HepG2 (cell line): ENCODE measurements around the gene MYOF. TPM values are rescaled to one million over a fixed set of nuclear protein-coding genes. Genes with fewer than 3 reads are reported as not detected.

Experiments
- ATAC-seq: fragments of 200-7000 bp; cut with Tn5 transposase; 3 replicates; pipeline ENCODE4 v1.9.1; 2020; ENCODE audit warnings: mild to moderate bottlenecking, moderate library complexity
- BruUV-seq: library from RNA; stranded (reverse); fragments of 400-500 nt; replicated peaks from 2 replicates; lab custom pipeline; 2021; lab: Mats Ljungman, UMichigan
- CTCF ChIA-PET: fragments of 300-600 bp; formaldehyde crosslinking; extraction: SDS; loops from one replicate; lab custom pipeline; 2021; ENCODE audit warnings: low total read pairs, inconsistent platforms, low intra/inter-chr PET ratio; lab: Yijun Ruan, JAX
- POLR2A ChIA-PET: fragments of 350-600 bp; sonication (Branson Sonifier 250); formaldehyde crosslinking; loops from one replicate; lab custom pipeline; 2020; ENCODE audit warnings: antibody characterized with exemption, inconsistent platforms; lab: Yijun Ruan, JAX
- DNase-seq: peaks from one replicate; pipeline ENCODE4 v3.0.0-alpha.2; 2015; ENCODE audit warnings: low spot score
- FAIRE-seq: peaks from 3 replicates; lab custom pipeline; 2011; peaks lifted over from hg19 to GRCh38; lab: Jason Lieb, UNC
- H2AFZ ChIP-seq: one replicate; pipeline ENCODE4 v1.6.1; 2011; ENCODE audit warnings: low read length, inconsistent platforms
- H3K27ac ChIP-seq: fragments of 300-600 bp; 3 replicates; pipeline ENCODE4 v1.8.0; 2011; ENCODE audit warnings: mixed run types, mild to moderate bottlenecking, mixed read lengths, low read length, inconsistent platforms; ENCODE audit not compliant: insufficient read depth; ENCODE audit errors: extremely low read length
- H3K27me3 ChIP-seq, 2 experiments: fragments of 200-600 bp in 1 of 2; 2 replicates in 1 of 2; 3 replicates in 1 of 2; pipeline versions ENCODE4 v1.6.0 to v1.8.0; 2011; ENCODE audit warnings: low read length in 2 of 2, mild to moderate bottlenecking in 2 of 2, moderate library complexity in 2 of 2, inconsistent platforms in 1 of 2; ENCODE audit not compliant: insufficient read depth in 2 of 2, control insufficient read depth in 1 of 2
- H3K36me3 ChIP-seq, 2 experiments: fragments of 200-600 bp in 1 of 2; replicated peaks in 1 of 2; 2 replicates in 1 of 2; 3 replicates in 1 of 2; pipeline versions ENCODE4 v1.5.1 to v1.8.0; 2011; ENCODE audit warnings: low read length in 2 of 2, inconsistent platforms in 1 of 2; ENCODE audit not compliant: insufficient read depth in 2 of 2, control insufficient read depth in 1 of 2
- H3K4me1 ChIP-seq: 2 replicates; pipeline ENCODE4 v1.5.1; 2012; ENCODE audit warnings: low read length, inconsistent platforms; ENCODE audit not compliant: insufficient read depth
- H3K4me2 ChIP-seq: 2 replicates; pipeline ENCODE4 v1.6.0; 2011; ENCODE audit warnings: low read depth, low read length, inconsistent platforms
- H3K4me3 ChIP-seq, 3 experiments: fragments of 200-600 bp in 1 of 3; sonication (generic), shearing (Covaris generic) in 1 of 3; replicated peaks in 1 of 3; 2 replicates each; pipeline ENCODE4 v1.5.1; 2011 to 2016; ENCODE audit warnings: low read length in 3 of 3, inconsistent platforms in 2 of 3, low read depth in 2 of 3, mild to moderate bottlenecking in 2 of 3, control low read depth in 1 of 3, mixed read lengths in 1 of 3; ENCODE audit not compliant: insufficient read depth in 1 of 3
- H3K79me2 ChIP-seq: one replicate; pipeline ENCODE4 v1.6.1; 2011; ENCODE audit warnings: low read length, inconsistent platforms; ENCODE audit not compliant: insufficient read depth
- H3K9ac ChIP-seq: 2 replicates; pipeline ENCODE4 v1.6.0; 2011; ENCODE audit warnings: mild to moderate bottlenecking, low read depth, low read length, inconsistent platforms; ENCODE audit not compliant: insufficient read depth
- H3K9me3 ChIP-seq: 2 replicates; pipeline ENCODE4 v1.5.1; 2012; ENCODE audit warnings: mild to moderate bottlenecking, low read length
- H4K20me1 ChIP-seq: 2 replicates; pipeline ENCODE4 v1.6.0; 2011; ENCODE audit warnings: inconsistent platforms, mild to moderate bottlenecking, low read length, moderate library complexity; ENCODE audit not compliant: insufficient read depth
- ATRX ChIP-seq: sonication (generic); formaldehyde crosslinking; IDR thresholded peaks from 2 replicates; pipeline ENCODE4 v1.4.0; 2020; ENCODE audit warnings: missing genetic modification reagents, borderline replicate concordance
- CHD4 ChIP-seq: fragments of 200-600 bp; sonication (generic); IDR thresholded peaks from 2 replicates; pipeline ENCODE4 v1.7.0; 2017; ENCODE audit warnings: mild to moderate bottlenecking, low read length, borderline replicate concordance
- CSRNP2 ChIP-seq: sonication (generic); formaldehyde crosslinking; conservative IDR thresholded peaks from 2 replicates; pipeline ENCODE4 v1.8.0; 2022; ENCODE audit warnings: low read depth, missing genetic modification reagents
- ESRRA ChIP-seq: sonication (generic); formaldehyde crosslinking; IDR thresholded peaks from 2 replicates; pipeline ENCODE4 v1.5.1; 2020; ENCODE audit warnings: mild to moderate bottlenecking, low read depth, missing genetic modification reagents
- FOXO4 ChIP-seq: sonication (generic); formaldehyde crosslinking; conservative IDR thresholded peaks from 2 replicates; pipeline ENCODE4 v1.8.1; 2023; ENCODE audit warnings: missing genetic modification reagents
- GLMP ChIP-seq: sonication (generic); formaldehyde crosslinking; IDR thresholded peaks from 2 replicates; pipeline ENCODE4 v1.9.0; 2021; ENCODE audit warnings: missing genetic modification reagents, mild to moderate bottlenecking, borderline replicate concordance
- HCFC1 ChIP-seq: fragments of 150-350 bp; IDR thresholded peaks from 2 replicates; pipeline ENCODE4 v1.6.1; 2014; ENCODE audit warnings: low read depth, low read length
- MBNL3 ChIP-seq: fragments of 250-450 bp; sonication (Bioruptor Pico); conservative IDR thresholded peaks from 2 replicates; pipeline ENCODE4 v1.8.0; 2022; ENCODE audit warnings: mild to moderate bottlenecking, inconsistent platforms
- SMAD1 ChIP-seq: sonication (generic); formaldehyde crosslinking; IDR thresholded peaks from 2 replicates; pipeline ENCODE4 v1.4.0; 2020; ENCODE audit warnings: missing genetic modification reagents, low read depth, mild to moderate bottlenecking, borderline replicate concordance
- SMAD3 ChIP-seq: sonication (generic); formaldehyde crosslinking; IDR thresholded peaks from 2 replicates; pipeline ENCODE4 v1.4.0; 2020; ENCODE audit warnings: missing genetic modification reagents
- SNAI1 ChIP-seq: sonication (generic); formaldehyde crosslinking; IDR thresholded peaks from 2 replicates; pipeline ENCODE4 v1.5.0; 2020; ENCODE audit warnings: mild to moderate bottlenecking, missing genetic modification reagents, borderline replicate concordance
- SP4 ChIP-seq: sonication (generic); formaldehyde crosslinking; IDR thresholded peaks from 2 replicates; pipeline ENCODE4 v1.8.1; 2023; ENCODE audit warnings: mild to moderate bottlenecking, missing genetic modification reagents
- SSRP1 ChIP-seq: IDR thresholded peaks from 2 replicates; pipeline ENCODE4 v1.6.1; 2016; ENCODE audit warnings: control low read depth
- TAF1 ChIP-seq: sonication (generic); formaldehyde crosslinking; IDR thresholded peaks from 2 replicates; pipeline ENCODE4 v1.4.0; 2020; ENCODE audit warnings: missing genetic modification reagents
- TP53 ChIP-seq: sonication (generic); formaldehyde crosslinking; conservative IDR thresholded peaks from 2 replicates; pipeline ENCODE4 v1.4.0; 2020; ENCODE audit warnings: missing genetic modification reagents
- ZNF383 ChIP-seq: sonication (generic); formaldehyde crosslinking; IDR thresholded peaks from 2 replicates; pipeline ENCODE4 v1.4.0; 2020; ENCODE audit warnings: missing genetic modification reagents, mild to moderate bottlenecking, borderline replicate concordance
- ZNF446 ChIP-seq: sonication (generic); formaldehyde crosslinking; IDR thresholded peaks from 2 replicates; pipeline ENCODE4 v1.5.0; 2020; ENCODE audit warnings: mild to moderate bottlenecking, missing genetic modification reagents
- ZNF451 ChIP-seq: sonication (generic); formaldehyde crosslinking; IDR thresholded peaks from 2 replicates; pipeline ENCODE4 v1.5.0; 2020; ENCODE audit warnings: mild to moderate bottlenecking, missing genetic modification reagents
- ZNF841 ChIP-seq: sonication (generic); formaldehyde crosslinking; IDR thresholded peaks from 2 replicates; pipeline ENCODE4 v1.8.1; 2023; ENCODE audit warnings: missing genetic modification reagents, borderline replicate concordance
- WGBS: methylation state at CpG from one replicate; pipeline ENCODE4 v1.1.6; 2017; ENCODE audit warnings: low lambda C conversion rate; 5-methylcytosine and 5-hydroxymethylcytosine counted together
- in situ Hi-C: cut with HindIII; loops from 2 replicates; pipeline ENCODE4 v1.10.0; 2017; ENCODE audit warnings: low pct_unique_long_range_greater_than_20kb; ENCODE audit not compliant: extremely low pct_ligation_motif_present
- intact Hi-C: fragments of 100-400 bp; cut with micrococcal nuclease; formaldehyde crosslinking; loops from one replicate; pipeline ENCODE4 v1.10.0; 2022; ENCODE audit not compliant: unreplicated experiment
- polyA plus RNA-seq, 8 experiments: library from polyadenylated mRNA; depleted of rRNA in 3 of 8; stranded (reverse) in 7 of 8; unstranded in 1 of 8; fragments of >200 nt; fragmentation: Illumina TruSeq in 4 of 8; extraction: Trizol in 4 of 8; gene quantifications; 2 replicates each; pipeline versions ENCODE4 v1.2.1 to v1.2.3, GENCODE V29; 2011 to 2016; ENCODE audit warnings: low read depth in 4 of 8, missing spikeins in 1 of 8, mixed read lengths in 1 of 8; ENCODE audit not compliant: insufficient read depth in 1 of 8
- total RNA-seq, 5 experiments: library from RNA; depleted of rRNA; stranded (reverse); fragments of >200 nt; fragmentation: Illumina TruSeq; extraction: Trizol; gene quantifications; 2 replicates each; pipeline ENCODE4 v1.2.3, GENCODE V29; 2016; ENCODE audit warnings: low read depth in 1 of 5

MYOF gene
- total and polyA plus RNA-seq, 2 of the 13 experiments (the other 11 are each of a cell fraction or from before 2014, with no cell fraction given), result 0.18 to 0.42 TPM

GRCh38 chr10:93281367-93281720 is 200.8 kb downstream of the MYOF start:
- Histone ChIP-seq H3K9me3 (no peaks in the 10 kb centered on the region), H3K27ac (no peak overlapping the region), H3K4me2 (no peak overlapping the region), H4K20me1 (no peaks in the 10 kb centered on the region), H3K4me1 (no peaks in the 10 kb centered on the region), H3K36me3 (no peaks in the 10 kb centered on the region), H3K9ac (no peak overlapping the region), H3K27me3 (peaks cover 0 to 2% of the 10 kb centered on the region in 2 experiments; a peak in 1 of 5 replicates), H2AFZ (no peak overlapping the region), H3K79me2 (no peaks in the 10 kb centered on the region), H3K4me3 (no peak overlapping the region)
- intact Hi-C loops, result no loop called here
- TF ChIP-seq TP53 (CRISPR knock-in tag) (no peak), ATRX (no peak), SP4 (CRISPR knock-in tag) (no peak), MBNL3 (CRISPR knock-in tag) (no peak), SMAD1 (CRISPR knock-in tag) (no peak), SNAI1 (CRISPR knock-in tag) (no peak), HCFC1 (no peak), CHD4 (no peak), GLMP (CRISPR knock-in tag) (no peak), CSRNP2 (CRISPR knock-in tag) (no peak), SSRP1 (CRISPR knock-in tag) (no peak), ZNF451 (CRISPR knock-in tag) (no peak), ZNF383 (no peak), ESRRA (CRISPR knock-in tag) (no peak), ZNF841 (CRISPR knock-in tag) (no peak), FOXO4 (CRISPR knock-in tag) (no peak), ZNF446 (CRISPR knock-in tag) (no peak), SMAD3 (CRISPR knock-in tag) (no peak), TAF1 (CRISPR knock-in tag) (no peak)
- ChIA-PET POLR2A (no interaction called here), CTCF (no interaction called here)
- ATAC-seq, result no peak
- in situ Hi-C loops, result no loop called here
- DNase-seq, result no peak
- FAIRE-seq, result no peak
- no TSS peak for BruUV-seq
- 46% methylated on average over 3 of the region's 3 CpGs for WGBS
